OCI-M2 (cell line): ENCODE results near the gene UNC13D.
A peak's percentile ranks its signal among the peaks of the same experiment; 100 is the strongest.
"Not testable (repeated sequence)": the region's sequence is repeated elsewhere in the genome, so short reads cannot be mapped to it uniquely, and the experiment has no call there.

Experiments
- DNase-seq: peaks from one replicate; lab custom pipeline; 2025; ENCODE audit not compliant: unreplicated experiment; lab: John Stamatoyannopoulos, UW

UNC13D gene

DNA sequence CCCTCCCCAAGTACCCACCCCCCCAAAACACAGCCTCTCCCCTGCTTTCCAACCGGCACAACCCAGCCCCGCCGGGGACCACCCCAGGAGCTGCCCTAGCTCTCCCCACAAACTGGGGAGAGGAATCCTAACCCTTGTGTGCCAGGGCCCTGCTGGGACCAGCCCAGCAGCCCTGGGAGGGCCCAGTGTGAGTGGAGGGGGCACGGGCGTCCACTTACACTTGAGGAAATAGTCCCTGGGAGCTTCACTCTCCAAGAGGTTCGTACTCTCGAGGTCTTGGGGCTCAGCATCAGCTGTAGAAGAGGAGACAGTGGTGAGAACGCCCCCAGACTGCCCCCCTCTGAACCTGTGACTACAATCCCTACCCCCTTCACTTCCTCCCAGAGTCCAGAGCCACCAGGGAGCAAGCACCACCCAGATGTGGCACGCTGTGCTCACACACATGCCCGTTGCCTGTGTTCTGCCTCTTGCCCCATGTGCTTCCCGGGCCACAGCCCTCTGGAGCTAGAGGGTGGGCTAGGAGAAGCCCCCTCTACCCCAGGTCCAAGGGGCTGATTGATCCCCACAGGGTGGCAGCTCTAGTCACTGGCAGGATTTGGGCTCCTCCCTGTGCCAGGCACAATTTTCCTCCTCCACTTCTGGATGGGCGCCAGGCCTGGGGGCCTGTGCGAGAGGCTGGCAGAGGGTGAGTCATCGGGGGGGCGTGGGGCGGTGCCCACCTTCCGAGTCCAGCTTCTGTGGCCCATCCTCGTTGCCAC is 31.2 kb upstream of the UNC13D start:
- no peak for DNase-seq

DNA sequence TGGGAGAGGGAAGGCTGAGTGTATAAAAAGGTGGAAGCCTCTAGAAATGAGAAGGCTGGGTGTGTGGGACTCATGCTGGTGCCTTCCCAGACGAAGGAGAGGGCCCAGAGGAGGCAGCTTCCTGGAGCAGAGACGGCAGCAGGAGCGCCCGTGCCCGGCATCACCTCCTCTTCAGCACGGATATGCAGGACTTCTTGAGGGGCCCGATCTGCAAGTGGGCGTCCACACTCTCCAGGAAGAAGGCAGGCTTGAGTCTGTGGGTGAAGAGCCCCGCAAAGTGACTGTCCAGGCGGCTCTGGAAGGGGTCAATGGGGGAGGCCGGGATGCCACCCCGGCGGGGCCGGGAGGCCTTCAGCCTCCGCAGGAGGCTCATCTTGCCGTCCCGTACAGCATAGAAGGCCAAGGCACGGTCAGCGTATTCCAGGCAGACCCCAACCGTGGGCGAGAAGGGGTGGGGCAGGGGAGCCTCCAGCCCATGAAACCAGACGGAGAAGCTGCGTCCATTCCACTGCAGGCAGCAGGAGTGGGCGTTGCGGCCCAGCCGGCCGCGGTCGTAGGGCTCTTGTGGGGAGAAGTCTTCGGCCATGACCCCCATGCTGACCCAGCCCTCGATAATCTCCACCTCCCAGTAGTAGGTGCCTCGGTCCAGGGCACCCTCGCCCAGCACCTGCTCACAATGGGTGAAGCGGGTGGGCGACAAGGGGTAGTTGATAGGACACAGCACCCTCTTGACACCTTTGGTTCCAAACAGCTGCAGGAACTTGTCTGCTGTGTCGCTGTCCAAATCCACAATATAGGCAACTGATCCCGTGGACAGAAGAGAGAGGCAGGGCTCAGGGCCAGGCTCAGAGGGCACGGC is 30.3 kb upstream of the UNC13D start:
- no peak for DNase-seq

- DNase-seq, result no peak
Measured at GRCh38 chr17:75873587-75874322, 29.6 kb upstream of the UNC13D start.

DNA sequence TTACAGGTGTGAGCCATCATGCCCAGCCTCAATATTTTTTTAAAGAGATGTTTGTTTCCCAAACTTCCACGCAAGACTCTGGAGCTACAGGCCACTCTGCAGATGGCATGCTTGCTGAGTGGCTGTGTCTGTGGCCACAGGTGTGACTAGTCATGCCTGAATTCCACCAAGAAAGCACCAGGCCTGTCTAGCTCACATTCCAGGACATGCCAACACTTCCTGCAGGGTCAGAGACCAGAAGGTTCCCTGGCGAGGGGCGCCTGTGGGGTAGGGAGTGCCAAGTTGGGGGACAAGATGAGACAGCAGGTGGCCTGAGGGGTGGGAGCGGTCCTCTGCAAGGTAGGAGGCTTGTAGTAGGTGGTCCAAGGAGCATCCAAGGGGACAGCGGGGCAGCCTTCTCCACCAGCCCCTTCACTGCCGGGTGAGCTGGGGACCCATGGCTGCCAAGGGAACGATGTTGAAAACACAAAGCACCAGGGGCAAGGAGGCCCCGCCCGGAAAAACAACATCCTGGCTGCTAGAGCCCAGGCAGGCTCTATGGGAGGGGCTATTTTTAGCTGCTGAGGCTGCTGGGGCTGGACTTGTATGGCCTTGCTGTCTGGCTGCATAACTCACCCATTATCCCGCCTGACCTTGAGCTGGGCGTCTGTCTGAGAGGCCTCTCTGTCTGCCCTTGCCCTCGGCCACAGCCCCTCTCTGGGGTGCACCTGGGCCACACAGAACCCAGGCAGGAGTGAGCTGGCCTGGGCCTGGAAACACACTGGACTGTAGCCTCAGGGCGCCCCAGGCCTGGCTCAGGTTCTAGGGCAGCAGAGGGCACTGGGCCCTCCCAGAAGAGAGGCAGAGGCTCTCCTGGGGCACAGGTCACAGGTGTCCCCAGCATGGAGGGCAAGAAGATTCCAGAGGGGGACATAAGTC is 28.5 kb upstream of the UNC13D start:
- DNase-seq, result no peak

- DNase-seq, result not testable (repeated sequence)
Measured at GRCh38 chr17:75870228-75870627, 26.0 kb upstream of the UNC13D start.

DNA sequence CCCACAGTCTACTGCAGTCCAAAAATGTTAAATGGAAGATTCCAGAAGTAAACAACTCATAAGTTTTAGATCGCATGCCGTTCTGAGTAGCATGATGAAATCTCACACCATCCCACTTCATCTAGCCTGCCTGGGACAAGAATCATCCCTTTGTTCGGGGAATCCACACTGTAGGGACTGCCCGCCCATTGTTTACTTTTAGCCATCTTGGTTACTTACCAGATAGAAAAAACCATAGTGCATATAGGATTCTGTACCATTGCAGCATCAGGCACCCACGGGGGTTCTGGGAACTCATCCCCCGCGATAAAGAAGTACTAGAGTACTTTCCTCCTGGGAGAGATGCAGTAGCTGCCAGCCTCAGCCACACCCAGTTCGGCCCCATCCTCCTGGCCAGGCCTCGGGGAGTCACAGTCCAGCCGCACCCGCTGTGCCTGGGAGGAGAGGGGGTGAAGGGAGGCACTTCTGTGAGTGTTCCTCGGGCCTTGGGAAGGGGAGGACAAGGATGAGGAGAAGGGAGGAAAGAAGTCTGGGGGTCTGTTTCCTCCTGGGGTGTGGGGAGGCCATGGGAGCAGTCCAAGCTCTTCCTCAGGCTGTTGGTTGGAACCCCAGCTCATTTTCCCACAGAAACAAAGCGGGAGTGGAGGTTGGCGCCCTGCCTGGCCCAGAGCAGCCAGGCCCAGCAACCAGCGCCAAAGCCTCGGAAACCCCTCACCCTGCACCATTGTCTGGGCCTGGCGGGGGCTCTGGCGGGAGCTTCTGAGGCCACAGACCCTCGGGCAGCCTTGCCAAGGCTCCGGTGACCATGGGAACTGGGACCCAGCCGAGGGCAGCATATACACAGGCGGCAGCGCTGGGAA is 25.3 kb upstream of the UNC13D start:
- no peak for DNase-seq

- not testable (repeated sequence) for DNase-seq
Measured at GRCh38 chr17:75868730-75869281, 24.6 kb upstream of the UNC13D start.

- not testable (repeated sequence) for DNase-seq
Measured at GRCh38 chr17:75865404-75866188, 21.4 kb upstream of the UNC13D start.

DNA sequence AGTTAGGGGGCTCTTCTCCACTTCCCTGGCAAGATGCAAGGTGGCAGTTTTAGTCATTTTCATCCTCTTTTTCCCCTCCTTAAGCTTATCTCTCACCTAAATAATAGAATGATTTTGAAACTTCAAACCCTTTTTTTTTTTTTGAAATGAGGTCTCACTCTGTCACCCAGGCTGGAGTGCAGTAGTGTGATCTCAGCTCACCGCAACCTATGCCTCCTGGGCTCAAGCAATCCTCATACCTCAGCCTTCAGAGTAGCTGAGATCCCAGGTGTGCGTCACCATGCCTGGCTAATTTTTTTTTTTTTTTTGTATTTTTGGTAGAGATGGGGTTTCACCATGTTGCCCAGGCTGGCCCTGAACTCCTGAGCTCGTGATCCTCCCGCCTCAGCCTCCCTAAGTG is 20.7 kb upstream of the UNC13D start:
- not testable (repeated sequence) for DNase-seq

DNA sequence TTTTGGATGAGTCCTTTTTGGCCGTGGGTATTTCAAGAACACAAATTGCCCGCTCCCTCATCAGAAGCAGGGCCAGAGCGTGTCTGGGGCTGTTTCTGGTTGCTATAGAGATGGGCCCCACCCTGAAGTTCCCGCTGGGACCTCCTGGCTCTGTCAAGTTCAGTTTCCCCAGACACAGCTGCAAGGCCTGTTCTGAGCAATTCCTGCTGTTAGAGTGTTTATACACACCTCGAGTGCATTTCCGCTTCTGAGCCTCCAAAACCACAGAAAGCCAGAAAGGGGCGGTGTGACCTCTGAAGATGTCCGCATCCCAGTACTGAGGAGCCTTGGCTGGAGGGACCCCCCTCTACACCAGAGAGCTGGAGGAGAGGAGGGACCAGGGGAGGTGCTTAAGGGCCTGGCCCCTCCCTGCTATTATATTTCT is 20.3 kb upstream of the UNC13D start:
- no peak for DNase-seq

DNA sequence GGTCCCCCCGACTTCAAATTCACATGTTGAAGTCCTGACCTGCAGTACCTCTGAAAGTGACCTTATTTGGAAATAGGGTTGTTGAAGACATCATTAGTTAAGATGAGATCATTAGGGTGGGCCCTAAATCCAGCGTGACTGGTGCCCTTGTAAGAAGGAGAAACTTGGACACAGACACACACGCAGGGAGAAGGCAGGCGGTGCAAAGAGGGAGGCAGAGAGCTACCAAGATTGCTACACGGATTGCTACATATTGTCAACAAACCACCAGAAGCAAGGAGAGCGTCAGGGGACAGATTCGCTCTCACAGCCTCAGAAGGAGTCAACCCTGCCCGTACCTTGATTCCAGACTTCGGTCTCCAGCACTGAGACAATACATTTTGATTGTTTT is 17.7 kb upstream of the UNC13D start:
- no peak for DNase-seq

DNA sequence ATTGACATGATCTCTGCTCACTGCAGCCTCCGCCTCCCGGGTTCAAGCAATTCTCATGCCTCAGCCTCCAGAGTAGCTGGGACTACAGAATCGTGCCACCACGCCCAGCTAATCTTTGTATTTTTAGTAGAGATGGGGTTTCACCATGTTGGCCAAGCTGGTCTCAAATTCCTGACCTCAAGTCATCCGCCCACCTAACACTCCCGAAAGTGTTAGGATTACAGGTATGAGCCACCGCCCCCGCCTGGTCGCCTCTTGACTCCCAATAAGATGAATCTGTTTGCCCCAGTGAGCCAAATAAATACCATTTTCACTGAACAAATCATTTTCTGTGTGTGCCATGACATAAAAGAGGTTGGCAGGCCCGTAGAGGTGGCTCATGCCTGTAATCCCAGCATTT is 15.2 kb upstream of the UNC13D start:
- DNase-seq, result not testable (repeated sequence)

- DNase-seq, result no peak
Measured at GRCh38 chr17:75856062-75856756, 12.0 kb upstream of the UNC13D start.

- DNase-seq, result peak; percentile 90
Measured at GRCh38 chr17:75855310-75856061, 11.3 kb upstream of the UNC13D start, which contains the start of gene WBP2. WBP2 (minus strand) TSS chr17:75855335; CDS start chr17:75855297, 38 bp downstream.

- no peak for DNase-seq
Measured at GRCh38 chr17:75854881-75855309, 10.7 kb upstream of the UNC13D start.

- DNase-seq, result no peak
Measured at GRCh38 chr17:75854101-75854748, 10.0 kb upstream of the UNC13D start.
